Right hindlimb (tissue), 1 donor: ENCODE measurements around the gene KIF21A.
"Not testable (repeated sequence)": the region's sequence is repeated elsewhere in the genome, so short reads cannot be mapped to it uniquely, and the experiment has no call there.

Experiments used
- DNase-seq: peaks from one replicate; pipeline ENCODE4 v3.0.0-alpha.2; 2018

Gene KIF21A

GRCh38 chr12:39343665-39344064 is 99.3 kb downstream of the KIF21A start:
- DNase-seq: no peak

- no peak for DNase-seq
Observed at GRCh38 chr12:39341761-39342160, 101.2 kb downstream of the KIF21A start.

- DNase-seq: no peak
Observed at GRCh38 chr12:39341179-39341578, 101.7 kb downstream of the KIF21A start.

- DNase-seq: peak; percentile 15
Observed at GRCh38 chr12:39332661-39333175, 110.2 kb downstream of the KIF21A start.

GRCh38 chr12:39331539-39332261 is 111.2 kb downstream of the KIF21A start:
- no peak for DNase-seq

GRCh38 chr12:39329876-39330275 is 113.0 kb downstream of the KIF21A start:
- no peak for DNase-seq

GRCh38 chr12:39329018-39329417 is 113.9 kb downstream of the KIF21A start:
- DNase-seq: no peak

GRCh38 chr12:39327965-39328364 is 115.0 kb downstream of the KIF21A start:
- DNase-seq: no peak

GRCh38 chr12:39327510-39327909 is 115.4 kb downstream of the KIF21A start:
- no peak for DNase-seq

GRCh38 chr12:39319180-39319579 is 123.7 kb downstream of the KIF21A start:
- DNase-seq: no peak

- DNase-seq: no peak
Observed at GRCh38 chr12:39314547-39314946, 128.4 kb downstream of the KIF21A start.

GRCh38 chr12:39309516-39309915 is 133.4 kb downstream of the KIF21A start:
- no peak for DNase-seq

- peak; percentile 20 for DNase-seq
Observed at GRCh38 chr12:39301422-39301821, 141.5 kb downstream of the KIF21A start.

- DNase-seq: no peak
Observed at GRCh38 chr12:39300799-39301198, 142.1 kb downstream of the KIF21A start.

GRCh38 chr12:39297891-39298290 is 145.0 kb downstream of the KIF21A start:
- DNase-seq: no peak

- no peak for DNase-seq
Observed at GRCh38 chr12:39296496-39296895, 146.4 kb downstream of the KIF21A start.

GRCh38 chr12:39295593-39295992 is 147.3 kb downstream of the KIF21A start:
- not testable (repeated sequence) for DNase-seq

GRCh38 chr12:39294715-39295114 is 148.2 kb downstream of the KIF21A start:
- DNase-seq: no peak

- no peak for DNase-seq
Observed at GRCh38 chr12:39292125-39292630, 150.7 kb downstream of the KIF21A start.

GRCh38 chr12:39287817-39288216 is 155.1 kb downstream of the KIF21A start:
- no peak for DNase-seq

GRCh38 chr12:39287409-39287808 is 155.5 kb downstream of the KIF21A start:
- no peak for DNase-seq

GRCh38 chr12:39278426-39278825 is 164.5 kb downstream of the KIF21A start:
- DNase-seq: no peak

- no peak for DNase-seq
Observed at GRCh38 chr12:39277416-39277815, 165.5 kb downstream of the KIF21A start.

- no peak for DNase-seq
Observed at GRCh38 chr12:39275846-39276245, 167.1 kb downstream of the KIF21A start.
